H9 (cell line): ENCODE data around the gene SORCS2. TPM values are rescaled to one million over a fixed set of nuclear protein-coding genes. Genes with fewer than 3 reads are reported as not detected.

Experiments used
- DNase-seq: peaks from one replicate; pipeline ENCODE4 v3.0.0-alpha.2; 2017
- H2AFZ ChIP-seq: one replicate; pipeline ENCODE4 v1.6.1; 2013; ENCODE audit warnings: mild to moderate bottlenecking, low read length, control low read depth, moderate library complexity
- H2AK5ac ChIP-seq: 2 replicates; pipeline ENCODE4 v1.6.1; 2013; ENCODE audit warnings: low read length, control low read depth, mixed read lengths; ENCODE audit not compliant: insufficient read length
- H2BK120ac ChIP-seq: one replicate; pipeline ENCODE4 v1.6.1; 2013; ENCODE audit warnings: low read depth, mild to moderate bottlenecking, low read length, control low read depth, inconsistent platforms; ENCODE audit not compliant: poor library complexity, severe bottlenecking
- H2BK12ac ChIP-seq: 2 replicates; pipeline ENCODE4 v1.6.1; 2013; ENCODE audit warnings: low read length, control low read depth, mixed read lengths, low read depth; ENCODE audit not compliant: insufficient read length
- H2BK15ac ChIP-seq: 2 replicates; pipeline ENCODE4 v1.6.1; 2013; ENCODE audit warnings: low read depth, low read length, control low read depth
- H2BK20ac ChIP-seq: one replicate; pipeline ENCODE4 v1.6.1; 2013; ENCODE audit warnings: low read depth, mild to moderate bottlenecking, low read length, control low read depth, inconsistent platforms; ENCODE audit not compliant: poor library complexity, severe bottlenecking
- H2BK5ac ChIP-seq: 2 replicates; pipeline ENCODE4 v1.6.1; 2013; ENCODE audit warnings: low read length, control low read depth, mixed read lengths; ENCODE audit not compliant: insufficient read length
- H3K14ac ChIP-seq: 2 replicates; pipeline ENCODE4 v1.6.1; 2013; ENCODE audit warnings: low read length, control low read depth; ENCODE audit not compliant: insufficient read depth
- H3K18ac ChIP-seq: 2 replicates; pipeline ENCODE4 v1.6.1; 2013; ENCODE audit warnings: low read depth, mild to moderate bottlenecking, mixed read lengths, low read length, control low read depth; ENCODE audit not compliant: insufficient read length
- H3K23ac ChIP-seq: 2 replicates; pipeline ENCODE4 v1.6.1; 2013; ENCODE audit warnings: low read length, control low read depth, mixed read lengths, low read depth; ENCODE audit not compliant: insufficient read length
- H3K23me2 ChIP-seq: 2 replicates; pipeline ENCODE4 v1.6.1; 2013; ENCODE audit warnings: low read depth, mild to moderate bottlenecking, mixed read lengths, low read length, control low read depth; ENCODE audit not compliant: insufficient read length, poor library complexity, severe bottlenecking
- H3K27ac ChIP-seq: 2 replicates; pipeline ENCODE4 v1.5.1; 2013; ENCODE audit warnings: low read length, control low read depth, mixed read lengths, low read depth; ENCODE audit not compliant: insufficient read length
- H3K27me3 ChIP-seq: 2 replicates; pipeline ENCODE4 v1.6.1; 2013; ENCODE audit warnings: low read length, control low read depth, inconsistent platforms; ENCODE audit not compliant: insufficient read depth
- H3K4ac ChIP-seq: 2 replicates; pipeline ENCODE4 v1.6.1; 2013; ENCODE audit warnings: low read depth, mild to moderate bottlenecking, control low read depth, inconsistent platforms, low read length, moderate library complexity
- H3K4me1 ChIP-seq: 2 replicates; pipeline ENCODE4 v1.6.1; 2013; ENCODE audit warnings: low read length, control low read depth, inconsistent platforms; ENCODE audit not compliant: insufficient read depth
- H3K4me2 ChIP-seq: 2 replicates; pipeline ENCODE4 v1.6.1; 2013; ENCODE audit warnings: low read length, control low read depth, mixed read lengths; ENCODE audit not compliant: insufficient read length, insufficient read depth
- H3K56ac ChIP-seq: 2 replicates; pipeline ENCODE4 v1.6.1; 2013; ENCODE audit warnings: low read depth, mild to moderate bottlenecking, mixed read lengths, low read length, control low read depth; ENCODE audit not compliant: insufficient read length
- H3K79me1 ChIP-seq: 2 replicates; pipeline ENCODE4 v1.6.1; 2013; ENCODE audit warnings: low read depth, mild to moderate bottlenecking, moderate library complexity, low read length, control low read depth, inconsistent platforms; ENCODE audit not compliant: insufficient read depth, poor library complexity, severe bottlenecking
- H3K79me2 ChIP-seq: 2 replicates; pipeline ENCODE4 v1.6.1; 2013; ENCODE audit warnings: low read length, control low read depth, inconsistent platforms; ENCODE audit not compliant: insufficient read depth
- H3K9ac ChIP-seq: 2 replicates; pipeline ENCODE4 v1.6.1; 2013; ENCODE audit warnings: low read length, control low read depth, mixed read lengths; ENCODE audit not compliant: insufficient read length; ENCODE audit errors: extremely low read depth
- H3K9me3 ChIP-seq: one replicate; pipeline ENCODE4 v1.6.1; 2013; ENCODE audit warnings: low read depth, low read length, inconsistent platforms; ENCODE audit not compliant: control insufficient read depth
- H3T11ph ChIP-seq: one replicate; pipeline ENCODE4 v1.6.1; 2013; ENCODE audit warnings: mild to moderate bottlenecking, low read length, control low read depth, inconsistent platforms
- H4K20me1 ChIP-seq: one replicate; pipeline ENCODE4 v1.6.1; 2013; ENCODE audit not compliant: control insufficient read depth, insufficient read length, insufficient read depth
- H4K5ac ChIP-seq: 2 replicates; pipeline ENCODE4 v1.6.1; 2013; ENCODE audit warnings: low read depth, mild to moderate bottlenecking, mixed read lengths, low read length, control low read depth; ENCODE audit not compliant: insufficient read length
- H4K8ac ChIP-seq: replicated peaks from 2 replicates; pipeline ENCODE4 v1.6.1; 2013; ENCODE audit warnings: low read length, control low read depth, mixed read lengths, low read depth; ENCODE audit not compliant: insufficient read length
- H4K91ac ChIP-seq: 2 replicates; pipeline ENCODE4 v1.6.1; 2013; ENCODE audit warnings: low read depth, mild to moderate bottlenecking, moderate library complexity, mixed read lengths, low read length, control low read depth; ENCODE audit not compliant: insufficient read length
- H3K27ac Mint-ChIP-seq, 3 experiments: 2 replicates in 2 of 3; 3 replicates in 1 of 3; pipeline ENCODE4 v1.8.0; 2020 to 2021; ENCODE audit warnings: mixed read lengths in 3 of 3, mild to moderate bottlenecking in 1 of 3, moderate library complexity in 1 of 3
- H3K27me3 Mint-ChIP-seq: 2 replicates; pipeline ENCODE4 v1.8.0; 2021; ENCODE audit warnings: low read depth, mild to moderate bottlenecking, moderate library complexity, mixed read lengths
- H3K36me3 Mint-ChIP-seq, 3 experiments: 2 replicates in 2 of 3; 3 replicates in 1 of 3; pipeline ENCODE4 v1.8.0; 2020 to 2021; ENCODE audit warnings: low read depth in 3 of 3, mixed read lengths in 3 of 3; ENCODE audit not compliant: insufficient read depth in 1 of 3
- H3K4me1 Mint-ChIP-seq, 2 experiments: 2 replicates each; pipeline ENCODE4 v1.8.0; 2020; ENCODE audit warnings: mixed read lengths in 2 of 2
- H3K4me3 Mint-ChIP-seq, 2 experiments: 2 replicates in 1 of 2; 3 replicates in 1 of 2; pipeline ENCODE4 v1.8.0; 2020 to 2021; ENCODE audit warnings: mild to moderate bottlenecking in 2 of 2, mixed read lengths in 2 of 2, moderate library complexity in 1 of 2
- H3K9me3 Mint-ChIP-seq, 2 experiments: 2 replicates in 1 of 2; 3 replicates in 1 of 2; pipeline ENCODE4 v1.8.0; 2020; ENCODE audit warnings: mild to moderate bottlenecking in 2 of 2, mixed read lengths in 2 of 2, moderate library complexity in 1 of 2
- CTCF ChIP-seq: fragments of 200-600 bp; sonication (generic); conservative IDR thresholded peaks from 3 replicates; pipeline ENCODE4 v1.8.0; 2021; ENCODE audit warnings: antibody characterized with exemption, mild to moderate bottlenecking
- WGBS: extraction: QIAGEN DNeasy Blood & Tissue Kit; methylation state at CpG from one replicate; pipeline ENCODE4 v1.1.7; 2013; ENCODE audit warnings: missing lambda C conversion rate, low lambda C conversion rate, mixed read lengths; ENCODE audit not compliant: insufficient read length; ENCODE audit errors: extremely low coverage; 5-methylcytosine and 5-hydroxymethylcytosine counted together
- total RNA-seq: library from RNA; stranded (reverse); gene quantifications from 2 replicates; pipeline ENCODE4 v1.2.1, GENCODE V29; 2021

Gene SORCS2
- total RNA-seq, 1 experiment from 2014 or later, result 0.57 TPM

- no peaks in the 10 kb centered on the region for H3K79me2 ChIP-seq
- no peaks in the 10 kb centered on the region for H4K20me1 ChIP-seq
- Mint-ChIP-seq H3K4me1 (peaks cover 0 to 5% of the 10 kb centered on the region in 2 experiments; a peak in 1 of 4 replicates), H3K27ac (no peak overlapping the region; a peak in 2 of 7 replicates), H3K27me3 (peaks cover 1% of the 10 kb centered on the region), H3K9me3 (no peaks in the 10 kb centered on the region), H3K4me3 (no peak overlapping the region), H3K36me3 (no peaks in the 10 kb centered on the region)
- H2BK120ac ChIP-seq, result no peak overlapping the region
- no peaks in the 10 kb centered on the region for H3K23me2 ChIP-seq
- H3K79me1 ChIP-seq, result no peaks in the 10 kb centered on the region
- no peak overlapping the region for H4K91ac ChIP-seq
- no peak overlapping the region for H2BK5ac ChIP-seq
- no peak overlapping the region for H3K4me2 ChIP-seq
- H4K8ac ChIP-seq, result no peak overlapping the region
- no peak overlapping the region for H2AK5ac ChIP-seq
- no peak overlapping the region for H3K56ac ChIP-seq
- TF ChIP-seq CTCF, result no peak
- no CpG with 5 or more reads among the region's 15 CpGs for WGBS
- H3K9me3 ChIP-seq, result no peaks in the 10 kb centered on the region
- H2BK15ac ChIP-seq, result no peak overlapping the region
- no peak overlapping the region for H3K4ac ChIP-seq
- H3K9ac ChIP-seq, result no peak overlapping the region
- H4K5ac ChIP-seq, result no peak overlapping the region
- no peak overlapping the region for H3T11ph ChIP-seq
- no peak overlapping the region; the same call in 1 of the 2 replicates for H3K14ac ChIP-seq
- H3K27ac ChIP-seq, result no peak overlapping the region
- no peak overlapping the region for H3K23ac ChIP-seq
- no peak for DNase-seq
- no peaks in the 10 kb centered on the region for H3K27me3 ChIP-seq
- H2BK20ac ChIP-seq, result no peak overlapping the region
- H3K18ac ChIP-seq, result no peak overlapping the region
- H2AFZ ChIP-seq, result no peak overlapping the region
- H3K4me1 ChIP-seq, result no peaks in the 10 kb centered on the region
- H2BK12ac ChIP-seq, result no peak overlapping the region
Observed at GRCh38 chr4:7147261-7147660, 45.1 kb upstream of the SORCS2 start.
